OCI-LY1 (cell line): ENCODE results near the gene CNTN6.

ENCODE experiments used
- CTCF ChIP-seq: fragments of 200-600 bp; sonication (generic), shearing (Covaris generic); IDR thresholded peaks from 2 replicates; pipeline ENCODE4 v1.5.1; 2017; ENCODE audit warnings: mild to moderate bottlenecking, antibody characterized with exemption, low read length, moderate library complexity, mixed read lengths
- EZH2 ChIP-seq: fragments of 200-600 bp; sonication (generic), shearing (Covaris generic); IDR thresholded peaks from 2 replicates; pipeline ENCODE4 v1.8.0; 2017; ENCODE audit warnings: borderline replicate concordance, mixed run types, mild to moderate bottlenecking, antibody characterized with exemption, low read length, moderate library complexity, mixed read lengths

DNA sequence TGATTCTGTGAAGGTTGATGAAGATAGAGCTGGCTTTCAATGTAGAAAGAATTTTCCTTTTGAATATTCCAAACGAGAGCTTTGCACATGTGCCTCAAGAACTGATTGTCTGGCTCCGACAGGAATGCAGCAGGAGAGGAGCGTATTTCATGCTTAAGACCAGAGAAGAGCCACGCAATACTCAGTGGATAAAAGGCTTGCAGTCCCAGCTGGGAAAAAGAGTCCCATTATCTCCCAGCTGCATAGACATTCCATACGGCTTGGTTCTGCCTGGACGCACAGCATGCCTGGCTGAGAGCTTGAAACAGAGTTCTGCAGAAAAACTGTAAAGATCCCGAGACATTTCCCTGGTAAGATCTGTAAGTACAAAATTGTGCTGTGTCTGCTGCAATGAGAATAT lies at the start of gene CNTN6:
- no peak for TF ChIP-seq EZH2
- TF ChIP-seq CTCF = no peak
